HepG2 (cell line): ENCODE results near the gene DNAJC5. TPM values are rescaled to one million over a fixed set of nuclear protein-coding genes. Genes with fewer than 3 reads are reported as not detected.

Experiments
- AKNA ChIP-seq: sonication (generic); formaldehyde crosslinking; IDR thresholded peaks from 2 replicates; pipeline ENCODE4 v1.4.0; 2020; ENCODE audit warnings: missing genetic modification reagents, borderline replicate concordance
- ASH2L ChIP-seq: fragments of 300-600, 200-600 bp; sonication (generic); IDR thresholded peaks from 2 replicates; pipeline ENCODE4 v1.7.0; 2017; ENCODE audit warnings: low read depth, mild to moderate bottlenecking, moderate library complexity, mixed read lengths, low read length; ENCODE audit not compliant: insufficient read length
- ATF7 ChIP-seq, 2 experiments: fragments of 450-650 bp in 1 of 2; sonication (generic) in 1 of 2; formaldehyde crosslinking in 1 of 2; IDR thresholded peaks; 2 replicates each; pipeline versions ENCODE4 v1.4.0 to v1.6.1; 2016 to 2020; ENCODE audit warnings: antibody characterized with exemption in 1 of 2, mild to moderate bottlenecking in 1 of 2, missing genetic modification reagents in 1 of 2
- CCDC6 ChIP-seq: sonication (generic); formaldehyde crosslinking; IDR thresholded peaks from 2 replicates; pipeline ENCODE4 v1.8.1; 2022; ENCODE audit warnings: mild to moderate bottlenecking, missing genetic modification reagents, moderate library complexity
- CENPT ChIP-seq: sonication (generic); formaldehyde crosslinking; IDR thresholded peaks from 2 replicates; pipeline ENCODE4 v1.8.0; 2022; ENCODE audit warnings: low read depth, mild to moderate bottlenecking, moderate library complexity, missing genetic modification reagents
- FLYWCH1 ChIP-seq: sonication (generic); formaldehyde crosslinking; IDR thresholded peaks from 2 replicates; pipeline ENCODE4 v1.8.1; 2023; ENCODE audit warnings: mild to moderate bottlenecking, missing genetic modification reagents
- MLLT10 ChIP-seq: sonication (generic); formaldehyde crosslinking; IDR thresholded peaks from 2 replicates; pipeline ENCODE4 v1.4.0; 2020; ENCODE audit warnings: missing genetic modification reagents
- NCOA5 ChIP-seq: sonication (generic); formaldehyde crosslinking; IDR thresholded peaks from 2 replicates; pipeline ENCODE4 v1.4.0; 2020; ENCODE audit warnings: missing genetic modification reagents
- ZNF460 ChIP-seq: sonication (generic); formaldehyde crosslinking; IDR thresholded peaks from 2 replicates; pipeline ENCODE4 v1.5.1; 2020; ENCODE audit warnings: missing genetic modification reagents, mild to moderate bottlenecking, borderline replicate concordance
- ZNF687 ChIP-seq: sonication (generic); formaldehyde crosslinking; IDR thresholded peaks from 2 replicates; pipeline ENCODE4 v1.5.1; 2020; ENCODE audit warnings: mild to moderate bottlenecking, missing genetic modification reagents, moderate library complexity
- ZNF891 ChIP-seq: sonication (generic); formaldehyde crosslinking; IDR thresholded peaks from 2 replicates; pipeline ENCODE4 v1.5.0; 2020; ENCODE audit warnings: mild to moderate bottlenecking, missing genetic modification reagents
- polyA plus RNA-seq, 8 experiments: library from polyadenylated mRNA; depleted of rRNA in 3 of 8; stranded (reverse) in 7 of 8; unstranded in 1 of 8; fragments of >200 nt; fragmentation: Illumina TruSeq in 4 of 8; extraction: Trizol in 4 of 8; gene quantifications; 2 replicates each; pipeline versions ENCODE4 v1.2.1 to v1.2.3, GENCODE V29; 2011 to 2016; ENCODE audit warnings: low read depth in 4 of 8, missing spikeins in 1 of 8, mixed read lengths in 1 of 8; ENCODE audit not compliant: insufficient read depth in 1 of 8
- total RNA-seq, 5 experiments: library from RNA; depleted of rRNA; stranded (reverse); fragments of >200 nt; fragmentation: Illumina TruSeq; extraction: Trizol; gene quantifications; 2 replicates each; pipeline ENCODE4 v1.2.3, GENCODE V29; 2016; ENCODE audit warnings: low read depth in 1 of 5

The DNAJC5 gene
- total and polyA plus RNA-seq, 2 of the 13 experiments (the other 11 are each of a cell fraction or from before 2014, with no cell fraction given) = 42.8 to 64.5 TPM

GRCh38 chr20:63908008-63908682 is 13.2 kb downstream of the DNAJC5 start (continued):
- TF ChIP-seq ZNF687 (CRISPR knock-in tag) = peak; percentile 17; the same call in 1 of the 2 replicates
- no peak for TF ChIP-seq NCOA5 (CRISPR knock-in tag)
- no peak for TF ChIP-seq FLYWCH1 (CRISPR knock-in tag)
- TF ChIP-seq CCDC6 (CRISPR knock-in tag) = no peak
- no peak for TF ChIP-seq ZNF460
- TF ChIP-seq AKNA = no peak
- no peak for TF ChIP-seq ATF7 (IDR thresholded peaks at IDR 0.05)
- TF ChIP-seq ATF7 (CRISPR knock-in tag; IDR thresholded peaks at IDR 0.05) = no peak
- no peak; the same call in 1 of the 2 replicates for TF ChIP-seq ZNF891
- no peak for TF ChIP-seq ASH2L
- no peak for TF ChIP-seq MLLT10
- TF ChIP-seq CENPT (CRISPR knock-in tag) = no peak
